ENCODE measurements around the gene AGRP. TPM values are rescaled to one million over a fixed set of nuclear protein-coding genes. Genes with fewer than 3 reads are reported as not detected.

AGRP gene
- total RNA-seq, 1 experiment from 2014 or later: not detected

DNA sequence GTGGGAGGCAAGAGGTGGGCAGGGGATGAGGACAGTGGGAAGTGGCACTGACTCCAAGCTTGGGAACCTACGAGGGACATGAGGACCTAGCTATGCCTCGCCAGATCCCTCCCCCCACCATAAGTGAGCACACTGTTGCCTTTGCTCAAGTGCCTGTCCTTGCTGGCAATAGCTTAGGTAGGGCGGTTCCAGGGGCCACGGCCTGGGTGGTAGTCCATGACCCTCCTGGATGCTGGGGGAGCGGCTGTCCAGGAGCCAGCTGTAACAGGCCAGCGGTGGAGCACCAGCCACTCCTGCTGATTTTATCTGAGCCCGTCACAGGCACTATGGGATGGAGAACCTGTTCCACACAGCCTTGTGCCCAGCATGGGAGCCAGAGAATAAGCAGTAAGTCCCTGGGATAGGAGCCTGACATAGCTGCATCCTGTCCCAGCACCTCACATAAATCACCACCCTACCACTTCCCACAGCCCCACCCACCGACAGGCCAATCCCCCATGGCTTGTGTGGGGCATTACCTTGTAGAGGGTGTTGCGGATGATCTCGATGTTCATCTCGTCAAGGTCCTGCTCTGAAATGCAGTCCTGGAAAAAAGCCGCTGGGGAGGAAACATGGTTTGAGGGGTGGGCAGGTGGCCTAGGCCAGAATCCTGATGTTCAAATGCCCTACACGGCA lies 40.6 kb downstream of the AGRP start:
- no peak overlapping the region for H2AFZ ChIP-seq (ENCODE audit: low read length)
- no peak overlapping the region for H2BK12ac ChIP-seq (ENCODE audit: insufficient read length, low read depth, low read length)
- no peaks in the 10 kb centered on the region for H3K23me2 ChIP-seq (ENCODE audit: insufficient read length, low read depth, low read length, poor library complexity, severe bottlenecking)
- WGBS (ENCODE audit: extremely low coverage, insufficient read length, low lambda C conversion rate): no CpG with 5 or more reads among the region's 13 CpGs
- H2BK20ac ChIP-seq (ENCODE audit: low read depth, low read length, poor library complexity, severe bottlenecking): no peak overlapping the region
- H3K18ac ChIP-seq (ENCODE audit: insufficient read length, low read depth, low read length): no peak overlapping the region
- no peak overlapping the region for H3K4me3 Mint-ChIP-seq
- H4K91ac ChIP-seq (ENCODE audit: insufficient read length, low read depth, low read length): no peak overlapping the region
- no peaks in the 10 kb centered on the region for H3K4me1 ChIP-seq (ENCODE audit: insufficient read depth, low read length)
- H3K27ac Mint-ChIP-seq: no peak overlapping the region
- no peak overlapping the region for H3T11ph ChIP-seq (ENCODE audit: low read length)
- H4K20me1 ChIP-seq (ENCODE audit: control insufficient read depth, insufficient read depth, insufficient read length): no peaks in the 10 kb centered on the region
- no peak overlapping the region for H3K14ac ChIP-seq (ENCODE audit: insufficient read depth, low read length)
- H2AK5ac ChIP-seq (ENCODE audit: insufficient read length, low read length): no peak overlapping the region
- no peak overlapping the region for H3K4ac ChIP-seq (ENCODE audit: low read depth, low read length)
- no peak overlapping the region for H2BK5ac ChIP-seq (ENCODE audit: insufficient read length, low read length)
- H4K5ac ChIP-seq (ENCODE audit: insufficient read length, low read depth, low read length): no peak overlapping the region
- H2BK120ac ChIP-seq (ENCODE audit: low read depth, low read length, poor library complexity, severe bottlenecking): no peak overlapping the region
- H4K8ac ChIP-seq (replicated peaks; ENCODE audit: insufficient read length, low read depth, low read length): no peak overlapping the region
- no peak overlapping the region for H3K23ac ChIP-seq (ENCODE audit: insufficient read length, low read depth, low read length)
- H3K9me3 Mint-ChIP-seq: no peaks in the 10 kb centered on the region
- no peaks in the 10 kb centered on the region for H3K79me2 ChIP-seq (ENCODE audit: insufficient read depth, low read length)
- no peak overlapping the region for H3K27ac ChIP-seq (ENCODE audit: insufficient read length, low read depth, low read length)
- peaks cover 16 to 17% of the 10 kb centered on the region in 2 experiments for H3K4me1 Mint-ChIP-seq
- H3K9me3 ChIP-seq (ENCODE audit: control insufficient read depth, low read depth, low read length): no peaks in the 10 kb centered on the region
- H2BK15ac ChIP-seq (ENCODE audit: low read depth, low read length): no peak overlapping the region
- H3K27me3 Mint-ChIP-seq (ENCODE audit: low read depth): no peaks in the 10 kb centered on the region
- no peaks in the 10 kb centered on the region for H3K79me1 ChIP-seq (ENCODE audit: insufficient read depth, low read depth, low read length, poor library complexity, severe bottlenecking)
- H3K36me3 Mint-ChIP-seq (ENCODE audit: insufficient read depth in 1 of 3, low read depth in 3 of 3): peaks cover 10 to 23% (median 16%) of the 10 kb centered on the region in 3 experiments
- TF ChIP-seq, protein P1, sequence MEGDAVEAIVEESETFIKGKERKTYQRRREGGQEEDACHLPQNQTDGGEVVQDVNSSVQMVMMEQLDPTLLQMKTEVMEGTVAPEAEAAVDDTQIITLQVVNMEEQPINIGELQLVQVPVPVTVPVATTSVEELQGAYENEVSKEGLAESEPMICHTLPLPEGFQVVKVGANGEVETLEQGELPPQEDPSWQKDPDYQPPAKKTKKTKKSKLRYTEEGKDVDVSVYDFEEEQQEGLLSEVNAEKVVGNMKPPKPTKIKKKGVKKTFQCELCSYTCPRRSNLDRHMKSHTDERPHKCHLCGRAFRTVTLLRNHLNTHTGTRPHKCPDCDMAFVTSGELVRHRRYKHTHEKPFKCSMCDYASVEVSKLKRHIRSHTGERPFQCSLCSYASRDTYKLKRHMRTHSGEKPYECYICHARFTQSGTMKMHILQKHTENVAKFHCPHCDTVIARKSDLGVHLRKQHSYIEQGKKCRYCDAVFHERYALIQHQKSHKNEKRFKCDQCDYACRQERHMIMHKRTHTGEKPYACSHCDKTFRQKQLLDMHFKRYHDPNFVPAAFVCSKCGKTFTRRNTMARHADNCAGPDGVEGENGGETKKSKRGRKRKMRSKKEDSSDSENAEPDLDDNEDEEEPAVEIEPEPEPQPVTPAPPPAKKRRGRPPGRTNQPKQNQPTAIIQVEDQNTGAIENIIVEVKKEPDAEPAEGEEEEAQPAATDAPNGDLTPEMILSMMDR (conservative IDR thresholded peaks at IDR 0.05): no peak
- DNase-seq: no peak
- no peak overlapping the region for H3K4me2 ChIP-seq (ENCODE audit: insufficient read depth, insufficient read length, low read length)
- H3K27me3 ChIP-seq (ENCODE audit: insufficient read depth, low read length): no peaks in the 10 kb centered on the region
- no peak overlapping the region for H3K9ac ChIP-seq (ENCODE audit: extremely low read depth, insufficient read length, low read length)
- no peak overlapping the region for H3K56ac ChIP-seq (ENCODE audit: insufficient read length, low read depth, low read length)
